Loucy (cell line): Measurements from ENCODE around the gene PSMD3.

Experiments used
- EZH2phosphoT487 ChIP-seq: fragments of 200-600 bp; IDR thresholded peaks from 2 replicates; pipeline ENCODE4 v1.6.1; 2018; ENCODE audit warnings: antibody characterized with exemption, mild to moderate bottlenecking, moderate library complexity, borderline replicate concordance
- TF ChIP-seq, protein P1 (sequence below): fragments of 200-600 bp; sonication (generic); conservative IDR thresholded peaks from 2 replicates; pipeline ENCODE4 v1.5.1; 2014; ENCODE audit warnings: mild to moderate bottlenecking, antibody characterized with exemption, low read length

DNA sequence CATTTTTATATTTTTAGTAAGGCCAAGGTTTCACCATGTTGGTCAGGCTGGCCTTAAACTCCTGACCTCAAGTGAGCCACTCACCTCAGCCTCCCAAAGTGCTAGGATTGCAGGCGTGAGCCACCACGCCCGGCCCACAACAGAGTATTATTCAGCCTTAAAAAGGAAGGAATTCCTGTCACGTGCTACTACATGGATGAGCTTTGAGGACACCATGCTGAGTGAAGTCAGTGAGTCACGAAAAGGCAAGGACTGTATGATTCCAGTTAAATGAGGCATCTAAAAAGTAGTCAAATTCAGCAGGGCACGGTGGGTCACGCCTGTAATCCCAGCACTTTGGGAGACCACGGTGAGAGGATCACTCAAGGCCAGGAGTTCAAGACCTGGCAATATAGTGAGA is 44.3 kb downstream of the PSMD3 start:
- TF ChIP-seq, protein P1, sequence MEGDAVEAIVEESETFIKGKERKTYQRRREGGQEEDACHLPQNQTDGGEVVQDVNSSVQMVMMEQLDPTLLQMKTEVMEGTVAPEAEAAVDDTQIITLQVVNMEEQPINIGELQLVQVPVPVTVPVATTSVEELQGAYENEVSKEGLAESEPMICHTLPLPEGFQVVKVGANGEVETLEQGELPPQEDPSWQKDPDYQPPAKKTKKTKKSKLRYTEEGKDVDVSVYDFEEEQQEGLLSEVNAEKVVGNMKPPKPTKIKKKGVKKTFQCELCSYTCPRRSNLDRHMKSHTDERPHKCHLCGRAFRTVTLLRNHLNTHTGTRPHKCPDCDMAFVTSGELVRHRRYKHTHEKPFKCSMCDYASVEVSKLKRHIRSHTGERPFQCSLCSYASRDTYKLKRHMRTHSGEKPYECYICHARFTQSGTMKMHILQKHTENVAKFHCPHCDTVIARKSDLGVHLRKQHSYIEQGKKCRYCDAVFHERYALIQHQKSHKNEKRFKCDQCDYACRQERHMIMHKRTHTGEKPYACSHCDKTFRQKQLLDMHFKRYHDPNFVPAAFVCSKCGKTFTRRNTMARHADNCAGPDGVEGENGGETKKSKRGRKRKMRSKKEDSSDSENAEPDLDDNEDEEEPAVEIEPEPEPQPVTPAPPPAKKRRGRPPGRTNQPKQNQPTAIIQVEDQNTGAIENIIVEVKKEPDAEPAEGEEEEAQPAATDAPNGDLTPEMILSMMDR = no peak
- TF ChIP-seq EZH2phosphoT487 = no peak
